B cell (primary cell): ENCODE data around the gene SPEF1.

Experiments used
- CTCF ChIP-seq: fragments of 200-600 bp; IDR thresholded peaks from one replicate; pipeline ENCODE4 v1.8.0; 2022; ENCODE audit warnings: antibody characterized with exemption, mild to moderate bottlenecking
- EZH2 ChIP-seq: IDR thresholded peaks from 2 replicates; pipeline ENCODE4 v1.6.1; 2012; ENCODE audit warnings: borderline replicate concordance, low read depth, mild to moderate bottlenecking, moderate library complexity, low read length; ENCODE audit not compliant: insufficient read depth, poor library complexity, severe bottlenecking

- TF ChIP-seq CTCF (no peak), EZH2 (no peak)
These were observed 33.8 kb upstream of the SPEF1 start for GRCh38 chr20:3814928-3815495.
